GM21526 (cell line): ENCODE data around the gene ATG4C.

Experiments used
- ATAC-seq: cut with Tn5 transposase; IDR thresholded peaks from one replicate; pipeline ENCODE4 v1.9.1; 2021; ENCODE audit warnings: moderate library complexity; ENCODE audit not compliant: unreplicated experiment, low FRiP score

The ATG4C gene

DNA sequence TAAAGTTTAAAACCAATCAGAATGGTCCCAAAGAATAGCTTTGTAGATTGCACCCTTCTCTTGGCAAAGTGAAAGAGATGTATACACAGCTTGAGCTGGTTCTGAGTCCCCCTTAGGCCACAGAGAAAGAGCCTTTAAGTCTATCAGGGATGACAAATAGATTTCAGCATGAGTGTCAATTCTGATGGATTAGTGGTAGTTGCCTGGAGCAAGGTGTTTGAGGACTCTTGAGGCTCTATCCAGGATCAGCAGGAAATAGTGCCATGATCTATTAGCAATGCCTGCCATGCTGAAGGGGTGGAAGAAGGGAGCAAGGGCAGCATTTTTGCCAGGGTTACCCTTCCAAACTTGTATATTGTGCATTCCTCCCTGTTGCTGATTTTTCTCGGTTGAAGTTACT lies 116.6 kb downstream of the ATG4C start:
- no peak for ATAC-seq

- no peak for ATAC-seq
These were observed 117.7 kb downstream of the ATG4C start for GRCh38 chr1:62901650-62902049.

DNA sequence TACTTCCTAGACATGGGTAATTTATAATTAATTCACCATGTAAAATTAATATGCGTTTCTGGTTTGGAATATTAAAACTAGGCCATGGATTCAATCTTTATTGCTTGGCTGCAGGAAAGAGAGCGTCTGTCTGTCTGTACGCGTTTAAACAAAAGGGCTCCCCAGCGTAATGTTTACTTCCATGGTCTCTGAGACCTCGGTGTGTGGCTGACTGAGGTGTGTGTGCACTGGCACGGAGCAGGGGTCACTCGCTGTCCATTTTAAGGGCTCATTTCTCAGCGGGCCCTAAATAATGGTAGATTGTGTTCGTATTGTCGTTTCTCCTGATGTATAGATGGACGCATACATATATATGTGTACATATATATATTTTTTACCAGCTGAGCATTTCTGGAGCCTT lies 119.6 kb downstream of the ATG4C start:
- no peak for ATAC-seq

GRCh38 chr1:62903982-62904855 lies 120.3 kb downstream of the ATG4C start:
- no peak for ATAC-seq

DNA sequence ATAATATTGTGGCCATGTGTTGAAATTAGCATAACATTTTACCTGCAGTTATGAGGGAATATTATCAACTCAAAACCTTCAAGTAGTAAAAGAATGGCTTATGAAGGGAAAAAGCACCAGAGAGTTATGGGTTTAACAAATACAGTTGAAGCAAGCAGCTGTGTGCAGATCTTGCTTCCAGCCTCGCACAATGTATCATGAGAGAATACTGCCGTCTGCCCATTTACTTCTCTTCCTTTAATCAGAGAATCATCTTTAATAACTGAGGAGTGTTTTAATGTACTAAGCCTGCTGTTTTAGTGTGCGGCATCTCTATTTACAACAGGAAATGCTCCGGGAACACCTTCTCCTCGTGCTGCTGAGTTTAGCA lies 120.9 kb downstream of the ATG4C start:
- no peak for ATAC-seq

DNA sequence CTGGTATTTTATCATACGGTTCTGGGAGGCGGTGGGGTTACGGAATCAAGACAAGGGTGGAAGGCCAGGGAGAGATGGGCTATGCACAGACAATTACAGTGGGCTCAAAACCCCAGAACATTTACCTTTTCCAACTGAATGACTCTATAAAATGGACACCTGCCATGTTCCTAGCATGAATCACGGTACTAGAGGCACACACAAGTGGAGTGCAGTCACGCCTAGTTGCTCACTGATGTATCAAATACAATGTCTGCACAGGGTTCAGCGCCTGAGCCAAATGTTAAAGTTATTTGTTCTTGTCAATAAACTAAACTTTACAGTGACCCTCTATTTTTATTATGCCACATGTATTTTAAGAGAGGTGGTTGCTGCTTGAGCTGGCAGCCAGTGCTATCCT lies 121.4 kb downstream of the ATG4C start:
- ATAC-seq: no peak

DNA sequence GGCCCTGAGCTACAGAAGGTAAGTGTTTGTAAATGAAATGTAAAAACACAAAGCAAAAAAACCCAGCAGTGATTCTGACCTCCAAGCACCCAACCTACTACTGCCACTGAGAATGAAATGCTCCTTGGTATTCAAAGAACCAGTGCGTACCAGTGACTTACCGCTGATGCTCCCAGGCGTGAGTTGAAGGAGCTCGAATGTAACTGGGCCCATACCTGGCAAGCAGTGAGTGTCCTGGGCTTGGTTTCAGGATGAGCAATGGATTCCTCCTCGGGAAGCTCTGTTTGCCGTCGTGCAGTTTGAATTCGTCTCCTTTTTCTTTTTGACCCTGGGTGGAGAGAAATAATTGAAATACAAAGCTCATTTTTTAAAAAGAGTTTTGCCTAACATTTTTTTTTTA lies 121.9 kb downstream of the ATG4C start:
- ATAC-seq: no peak

GRCh38 chr1:62906428-62906886 lies 122.5 kb downstream of the ATG4C start:
- ATAC-seq: no peak

DNA sequence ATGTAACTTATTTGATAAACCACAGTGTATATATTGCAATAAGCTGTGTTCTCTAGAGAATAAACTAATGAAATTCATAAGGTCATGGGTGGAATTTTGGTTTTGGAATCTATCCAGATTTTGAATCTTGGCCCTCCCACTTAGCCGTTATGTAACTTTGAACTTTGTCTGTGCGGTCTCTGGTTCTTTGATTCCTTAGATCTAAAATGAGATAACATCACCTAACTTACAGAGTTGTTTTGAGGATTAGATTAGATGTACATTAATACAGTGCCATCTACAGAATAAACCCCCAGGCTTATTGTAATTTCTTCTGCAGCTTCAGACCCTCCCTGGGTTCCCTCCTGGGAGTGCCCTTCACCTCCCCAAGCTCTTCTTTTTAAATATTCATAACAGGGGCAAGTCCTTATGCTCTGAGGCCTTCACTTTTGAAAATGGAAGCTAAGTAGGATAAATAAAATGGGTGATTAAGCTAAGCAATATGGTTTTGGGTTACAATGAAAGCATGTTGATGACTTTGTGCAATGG lies 124.3 kb downstream of the ATG4C start:
- no peak for ATAC-seq

DNA sequence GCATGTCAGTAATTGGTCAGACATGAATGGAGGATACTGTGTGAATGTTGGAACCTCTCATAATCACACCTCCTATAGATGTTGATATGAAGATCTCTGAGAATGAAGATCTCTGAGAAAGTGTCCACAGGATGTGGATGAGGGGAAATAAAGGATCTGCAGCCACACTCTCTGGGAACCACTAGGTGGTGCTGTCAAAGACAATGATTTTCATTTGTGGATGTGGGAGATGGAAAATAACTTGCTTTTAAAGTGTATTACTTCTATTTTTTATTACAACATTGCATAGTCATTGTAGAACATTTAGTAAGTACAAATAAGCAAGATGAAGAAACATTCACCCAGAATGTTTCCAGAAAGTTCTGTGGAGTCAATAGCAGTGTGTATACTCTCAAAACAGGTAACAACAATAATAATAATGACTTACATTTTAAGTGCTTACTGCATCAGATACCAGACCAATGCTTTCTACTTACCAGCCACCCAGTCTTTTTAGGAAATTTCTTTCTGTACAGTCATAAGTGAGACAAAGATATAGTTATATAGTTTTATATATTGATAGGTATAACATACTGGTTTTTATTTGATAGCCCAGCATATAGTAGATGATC lies 128.2 kb downstream of the ATG4C start:
- peak; percentile 65 for ATAC-seq
